AG08395 (cell line): ENCODE results near the gene SKA1.
A peak's percentile ranks its signal among the peaks of the same experiment; 100 is the strongest.

Experiments used
- DNase-seq: peaks from one replicate; pipeline ENCODE4 v3.0.0; 2012; ENCODE audit warnings: mixed read lengths, low spot score

Gene SKA1, protein sequence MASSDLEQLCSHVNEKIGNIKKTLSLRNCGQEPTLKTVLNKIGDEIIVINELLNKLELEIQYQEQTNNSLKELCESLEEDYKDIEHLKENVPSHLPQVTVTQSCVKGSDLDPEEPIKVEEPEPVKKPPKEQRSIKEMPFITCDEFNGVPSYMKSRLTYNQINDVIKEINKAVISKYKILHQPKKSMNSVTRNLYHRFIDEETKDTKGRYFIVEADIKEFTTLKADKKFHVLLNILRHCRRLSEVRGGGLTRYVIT

DNA sequence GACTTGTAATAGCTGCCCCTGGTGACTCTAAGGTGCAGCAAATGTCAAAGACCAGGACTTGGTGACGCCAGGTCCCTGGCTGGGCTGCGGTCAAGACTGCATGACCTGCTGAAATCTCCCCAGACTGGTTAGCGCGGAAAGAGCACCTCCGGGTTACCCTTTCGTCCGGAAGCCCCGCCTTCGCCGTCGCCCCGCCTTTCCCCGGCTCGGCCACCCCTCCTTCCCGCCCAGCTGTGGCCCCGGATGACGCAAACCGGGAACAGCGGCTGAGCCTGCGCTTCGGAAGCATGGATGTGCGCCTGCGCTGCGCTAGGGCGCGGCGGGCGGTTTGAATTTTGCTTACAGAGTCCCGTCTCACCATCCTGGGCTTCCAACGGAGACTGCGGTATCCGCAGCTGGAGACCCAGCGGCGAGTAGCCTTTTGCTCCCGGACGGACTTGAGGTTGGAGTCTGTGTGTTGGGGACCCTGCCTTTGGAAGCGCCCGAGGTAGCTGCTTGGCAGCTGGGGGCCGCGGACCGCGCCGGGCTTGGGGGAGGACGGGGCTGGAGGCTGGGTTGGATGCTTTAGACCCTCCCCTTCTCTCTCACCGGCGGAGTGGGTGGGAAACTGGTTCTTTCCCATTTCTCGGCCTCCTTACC lies at the start of gene SKA1:
Gene SKA1, plus strand, starts transcription at position 294 of the 639 bp plus-strand sequence. CDS start 785 bp downstream, outside the sequence.
- peak; percentile 99 for DNase-seq

DNA sequence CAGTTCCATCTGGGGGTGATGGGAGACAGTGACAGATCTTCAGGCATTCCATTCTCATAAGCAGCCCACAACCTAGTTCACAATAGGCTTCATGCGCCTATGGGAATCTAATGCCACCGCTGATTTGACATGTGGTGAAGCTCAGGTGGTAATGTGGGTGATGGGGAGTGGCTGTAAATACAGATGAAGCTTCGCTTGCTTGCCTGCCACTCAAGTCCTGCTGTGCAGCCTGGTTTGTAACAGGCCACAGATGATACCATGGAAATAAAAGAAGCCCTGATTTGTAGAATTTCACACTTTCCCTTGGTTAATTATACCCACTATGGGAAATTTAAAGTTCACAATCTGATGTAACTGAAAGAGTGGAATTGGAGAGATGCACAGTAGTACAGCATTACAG lies 46.9 kb upstream of the SKA1 start:
- DNase-seq = no peak

DNA sequence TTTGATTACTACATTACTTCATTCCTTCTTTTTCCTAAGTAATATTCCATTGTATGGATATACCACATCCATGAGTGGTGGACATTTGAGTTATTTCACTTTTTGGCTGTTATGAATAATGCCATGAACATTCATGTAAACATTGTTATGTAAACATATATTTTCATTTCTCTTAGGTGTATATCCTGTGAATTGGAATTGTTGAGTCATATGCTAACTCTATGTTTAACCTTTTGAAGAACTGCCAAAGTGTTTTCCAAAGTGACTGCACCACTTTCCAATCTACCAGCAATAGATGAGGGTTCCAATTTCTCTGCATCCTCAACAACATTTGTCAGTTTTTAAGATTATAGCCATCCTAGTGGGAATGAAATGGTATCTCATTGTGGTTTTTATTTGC lies 44.7 kb upstream of the SKA1 start:
- DNase-seq = no peak

DNA sequence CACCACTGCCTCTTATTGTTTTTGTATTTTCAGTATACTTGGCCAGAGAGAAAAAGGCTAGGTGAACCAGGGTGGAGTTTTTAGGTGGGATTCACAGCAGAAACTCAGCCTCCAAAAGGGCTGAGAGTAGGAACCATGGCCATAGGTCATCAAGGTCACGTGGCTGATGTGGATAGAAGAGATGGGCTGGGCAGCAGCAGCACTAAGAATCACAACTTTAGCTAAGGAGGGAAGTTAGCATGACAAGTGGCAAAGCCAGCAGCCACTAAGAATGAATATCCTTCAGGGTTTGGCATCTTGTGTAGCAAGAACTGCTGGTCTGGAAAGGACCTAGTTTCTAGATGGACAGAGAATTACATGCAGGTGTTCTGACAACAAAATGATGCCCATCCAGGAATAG lies 43.2 kb upstream of the SKA1 start:
- no peak for DNase-seq

DNA sequence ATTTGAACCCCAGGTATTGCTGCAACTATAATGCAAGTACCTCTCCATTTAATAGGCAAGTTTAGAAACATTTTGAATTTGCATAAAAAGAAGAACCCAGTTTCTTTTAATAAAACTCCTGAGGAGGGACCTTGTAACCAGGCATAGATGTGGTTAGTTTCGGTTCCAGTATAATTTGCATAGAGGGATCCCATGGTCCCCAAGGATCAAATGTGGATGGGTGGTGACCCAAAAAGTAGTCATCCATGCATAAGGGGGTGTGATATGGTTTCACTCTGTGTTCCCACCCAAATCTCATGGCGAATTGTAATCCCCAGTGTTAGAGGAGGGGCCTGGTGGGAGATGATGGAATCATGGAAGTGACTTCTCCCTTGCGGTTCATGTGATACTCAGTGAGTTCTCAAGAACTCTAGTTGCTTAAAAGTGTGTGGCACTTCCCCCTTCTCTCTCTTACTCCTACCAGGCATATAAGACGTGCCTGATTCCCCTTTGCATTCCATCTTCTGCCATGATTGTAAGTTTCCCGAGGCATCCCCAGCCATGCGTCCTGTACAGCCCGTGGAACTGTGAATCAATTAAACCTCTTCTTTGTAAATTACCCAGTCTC lies 40.2 kb upstream of the SKA1 start:
- DNase-seq = no peak

DNA sequence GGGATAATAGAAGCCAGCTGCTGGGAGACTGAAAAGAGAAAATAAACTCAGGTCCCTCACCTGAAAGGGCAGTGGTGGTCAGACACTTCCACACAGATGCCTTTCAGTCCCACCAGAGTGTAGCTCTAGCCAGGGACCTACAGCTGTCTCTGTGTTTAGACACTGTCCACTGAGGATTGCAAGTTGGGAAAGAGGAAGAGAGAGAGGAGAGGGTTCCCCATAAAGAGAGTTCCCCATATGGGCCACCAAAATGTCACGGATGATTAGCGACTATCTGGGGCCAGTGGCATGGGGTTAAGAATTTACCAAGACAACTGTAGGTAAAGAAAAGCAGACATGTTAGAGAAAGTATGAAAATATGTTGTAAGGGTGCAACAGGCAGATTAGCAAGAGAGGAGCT lies 36.7 kb upstream of the SKA1 start:
- DNase-seq = no peak

DNA sequence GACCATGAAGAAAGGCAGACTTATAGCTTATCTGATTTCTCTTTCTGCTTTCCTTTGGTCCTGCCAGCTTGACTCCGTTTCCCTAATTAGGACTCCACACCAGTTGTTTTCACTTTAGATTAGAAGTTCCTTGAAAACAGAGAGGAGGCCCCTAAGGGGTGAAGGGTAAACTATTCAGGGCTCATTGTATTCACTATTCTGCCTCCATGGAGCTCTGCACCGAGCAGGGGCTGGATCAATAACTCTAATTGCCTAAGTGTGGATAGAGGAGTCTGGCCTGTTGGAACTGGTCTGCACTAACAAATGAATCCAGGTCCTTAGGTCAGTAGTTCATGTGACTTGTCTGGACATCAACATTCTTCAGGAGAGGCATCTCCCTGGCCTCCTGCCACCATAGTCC lies 36.1 kb upstream of the SKA1 start:
- DNase-seq = no peak

DNA sequence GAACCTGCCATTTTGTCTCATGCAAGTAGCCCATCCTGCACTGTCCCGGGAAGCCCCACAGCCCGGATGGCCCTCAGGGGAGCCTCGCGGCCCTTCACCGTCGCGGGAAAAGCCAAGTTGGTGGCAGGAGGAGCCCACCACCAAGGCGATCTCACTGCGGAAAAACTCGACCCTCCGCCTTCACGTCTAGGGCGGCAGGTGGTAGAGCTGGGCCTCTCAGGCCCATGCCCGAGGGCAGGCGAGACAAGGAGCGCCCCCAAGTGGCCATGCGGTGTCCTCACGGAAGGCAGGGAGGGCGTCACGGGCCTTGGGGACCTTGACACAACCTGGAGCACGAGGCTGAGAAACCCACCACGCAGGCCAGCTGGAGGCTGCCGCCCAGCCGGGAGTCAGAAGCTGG lies 34.8 kb upstream of the SKA1 start:
- DNase-seq = no peak

DNA sequence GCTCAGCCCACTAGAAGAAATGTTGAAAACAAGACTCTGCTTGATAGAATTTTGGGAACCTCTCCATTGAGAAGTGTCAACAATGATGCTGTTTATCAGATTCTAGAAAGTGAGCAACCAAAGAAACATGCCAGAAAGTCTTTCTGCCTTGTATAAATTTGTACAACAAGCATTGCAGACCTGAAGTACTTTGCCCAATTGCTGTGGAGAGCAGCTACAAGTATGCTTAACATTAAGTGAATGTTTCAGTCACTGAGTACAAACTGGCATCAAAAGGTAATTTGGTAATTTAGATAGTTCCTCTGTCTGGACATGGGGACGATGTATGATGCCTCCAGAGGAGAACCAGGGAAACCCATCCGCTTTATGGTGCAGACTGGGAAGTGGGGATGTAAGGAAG lies 33.4 kb upstream of the SKA1 start:
- DNase-seq = no peak

DNA sequence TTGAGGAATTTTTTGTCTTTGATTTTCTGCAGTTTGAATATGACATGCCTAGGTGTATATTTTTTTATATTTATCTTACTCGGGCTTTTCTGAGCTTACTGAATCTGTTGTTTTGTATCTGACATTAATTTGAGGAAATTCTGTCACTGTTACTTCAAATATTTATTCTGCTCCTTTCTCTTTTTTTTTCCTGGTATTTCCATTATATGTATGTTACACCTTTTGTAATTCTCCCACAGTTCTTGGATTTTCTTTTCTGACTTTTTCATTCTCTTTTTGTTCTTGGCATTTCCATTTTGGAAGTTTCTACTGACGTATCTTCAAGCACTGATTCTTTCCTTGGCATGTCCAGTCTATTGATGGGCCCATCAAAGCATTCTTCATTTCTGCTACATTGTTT lies 24.1 kb upstream of the SKA1 start:
- no peak for DNase-seq

DNA sequence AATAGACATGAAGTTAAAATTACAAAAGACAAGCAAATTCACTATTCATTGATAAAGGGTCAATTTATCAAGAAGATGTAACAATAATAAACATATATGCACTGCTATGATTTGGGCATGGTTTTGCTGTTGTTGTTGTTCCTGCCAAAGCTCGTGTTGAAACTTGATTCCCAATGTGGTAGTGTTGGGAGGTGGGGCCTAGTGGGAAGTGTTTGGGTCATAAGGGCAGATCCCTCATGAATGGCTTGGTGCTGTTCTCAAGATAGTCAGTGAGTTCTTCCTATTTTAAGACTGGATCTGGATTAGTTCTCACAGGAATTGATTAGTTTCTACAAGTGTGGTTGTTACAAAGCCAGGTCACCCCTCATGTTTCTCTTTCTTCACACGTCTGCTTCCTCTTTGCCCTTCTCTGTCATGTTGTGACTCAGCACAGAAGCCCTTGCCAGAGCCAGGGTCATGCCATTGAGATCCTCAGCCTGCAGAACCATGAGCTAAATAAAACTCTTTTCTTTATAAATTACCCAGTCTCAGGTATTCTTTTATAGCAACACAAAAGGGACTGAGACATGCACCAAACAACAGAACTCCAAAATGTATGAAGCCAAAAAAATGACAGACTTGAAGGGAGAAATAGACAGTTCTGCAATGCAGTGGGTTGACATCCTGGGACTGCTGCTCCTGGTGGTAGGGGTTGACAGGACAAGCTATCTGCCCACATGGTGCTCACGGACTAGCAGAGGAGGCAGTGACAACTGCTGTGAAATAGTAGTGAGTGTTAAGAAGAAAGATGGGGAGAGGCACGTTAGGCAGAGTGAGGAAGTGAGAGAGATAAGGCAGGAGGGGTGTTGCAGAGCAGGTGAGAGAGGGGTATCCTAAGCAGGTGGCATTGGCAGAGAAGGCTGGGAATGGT lies 18.6 kb upstream of the SKA1 start:
- no peak for DNase-seq

DNA sequence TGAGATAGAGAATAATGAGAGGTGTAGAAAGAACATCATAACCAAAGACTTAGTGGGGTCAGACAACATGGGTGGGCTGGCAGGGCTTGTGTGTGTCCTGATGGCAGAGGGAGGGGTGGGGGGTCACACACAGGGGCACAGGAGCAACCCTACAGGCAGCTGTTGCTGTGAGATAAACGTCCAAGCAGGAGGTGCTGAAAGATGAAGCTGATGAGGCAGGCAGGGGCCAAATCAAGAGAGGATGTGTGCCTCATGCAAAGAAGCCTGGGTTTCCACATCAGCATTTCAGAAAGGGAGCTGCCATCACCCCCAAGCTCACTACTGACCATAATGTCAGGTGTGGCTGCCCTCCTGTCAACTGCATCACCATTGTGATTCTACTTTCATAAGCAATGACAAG lies 16.0 kb upstream of the SKA1 start:
- DNase-seq = no peak

DNA sequence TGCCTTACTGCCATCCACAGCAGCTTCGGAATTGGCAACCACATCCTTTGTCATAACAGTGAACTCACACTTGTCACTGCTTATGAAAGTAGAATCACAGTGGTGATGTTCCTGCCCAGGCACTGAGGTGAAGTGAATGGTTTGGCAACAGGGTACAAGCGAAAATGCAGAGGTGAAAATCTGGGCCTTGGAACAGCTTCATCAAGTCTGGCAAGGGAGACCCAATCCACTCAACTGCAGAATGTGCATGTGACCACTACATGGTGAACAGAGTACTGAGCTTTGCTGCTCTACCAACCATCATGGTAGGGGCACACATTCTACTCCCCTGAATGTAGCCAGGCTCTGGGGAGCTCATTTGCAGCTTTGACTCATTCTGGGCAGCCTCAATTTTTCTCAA lies 15.0 kb upstream of the SKA1 start:
- no peak for DNase-seq

DNA sequence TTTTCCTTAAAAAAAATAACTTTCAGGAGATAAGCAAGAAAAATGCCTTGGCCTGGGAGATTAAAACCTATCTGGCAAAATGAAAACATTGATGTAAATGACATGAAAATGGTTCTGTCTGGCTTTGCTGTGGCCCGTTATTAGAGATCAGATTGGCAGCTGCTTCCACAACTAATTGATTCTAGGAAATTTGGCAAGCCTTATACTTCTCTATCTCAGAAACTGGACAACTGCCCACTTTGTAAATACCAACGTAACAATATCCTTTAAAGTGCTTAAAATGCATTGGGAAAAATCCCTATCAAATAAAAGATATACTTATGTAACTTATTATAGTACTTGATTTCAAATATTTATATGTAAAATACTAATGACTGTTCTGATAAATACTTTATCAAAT lies 14.2 kb upstream of the SKA1 start:
- no peak for DNase-seq

DNA sequence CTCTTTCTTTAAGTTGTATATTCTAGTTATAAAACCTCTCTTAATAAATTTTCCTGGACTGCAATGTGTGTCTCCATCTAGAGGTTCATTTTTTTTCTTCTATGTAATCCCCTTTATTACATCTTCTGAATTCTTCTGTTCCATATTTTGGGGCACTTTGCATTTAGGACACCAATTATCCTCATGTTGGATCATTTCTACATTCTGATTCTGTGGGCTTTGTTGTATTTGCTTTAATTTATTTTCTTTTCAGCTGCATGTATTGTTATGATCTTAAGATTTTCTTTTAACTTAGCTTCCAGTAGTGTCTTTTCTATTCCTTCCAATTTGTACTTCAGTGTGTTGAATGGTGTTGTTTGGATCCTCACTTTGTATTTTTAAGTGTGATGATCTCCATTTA lies 5.2 kb upstream of the SKA1 start:
- no peak for DNase-seq

DNA sequence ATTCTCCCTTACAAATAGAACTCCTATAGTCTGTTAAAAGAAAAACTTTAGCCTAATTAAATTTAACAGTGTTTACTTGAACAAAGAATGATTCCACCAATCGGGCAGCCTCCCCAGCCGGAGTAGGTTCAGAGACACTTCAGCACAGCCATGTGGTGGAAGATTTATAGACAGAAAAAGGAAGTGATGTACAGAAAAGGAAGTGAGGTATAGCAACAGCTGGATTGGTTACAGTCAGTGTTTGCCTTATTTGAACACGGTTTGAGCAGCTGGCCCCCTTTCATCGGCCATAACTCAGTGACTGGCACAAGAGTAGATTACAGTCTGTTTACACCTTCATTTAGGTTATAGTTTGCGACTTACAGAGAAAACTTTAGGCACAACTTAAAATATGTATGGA lies 2.1 kb upstream of the SKA1 start:
- DNase-seq = no peak

DNA sequence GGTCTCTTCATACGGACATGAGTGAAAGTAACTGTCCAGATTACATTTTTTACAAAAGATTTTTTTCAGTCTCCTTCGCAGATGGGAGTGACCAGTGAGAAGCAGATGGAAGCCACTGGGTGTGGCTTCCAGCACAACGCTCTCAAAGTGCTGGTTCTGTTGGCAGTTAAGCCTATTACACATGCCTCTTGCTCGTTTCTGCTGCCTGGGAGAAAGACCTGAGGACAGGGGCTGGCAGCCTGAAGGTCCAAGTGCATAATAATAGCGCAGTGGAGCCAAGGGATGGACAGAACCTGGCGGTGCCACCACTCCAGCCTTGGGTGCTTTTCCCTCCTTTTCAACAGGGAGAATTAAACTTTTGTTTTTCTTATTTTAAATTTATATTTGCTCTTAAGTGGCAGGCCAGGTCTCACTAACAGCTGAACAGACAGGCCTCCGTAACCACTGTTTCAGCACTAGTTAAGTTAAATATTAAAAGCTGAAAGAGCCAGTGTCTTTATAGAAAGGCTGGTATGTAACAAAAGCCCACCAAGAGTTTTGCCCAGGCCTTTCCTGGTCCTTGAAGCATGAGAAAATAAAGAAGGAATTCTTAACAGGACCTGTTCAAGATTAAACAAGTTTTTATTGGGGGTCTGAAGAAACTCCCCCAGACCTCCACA lies 1.2 kb upstream of the SKA1 start:
- no peak for DNase-seq

DNA sequence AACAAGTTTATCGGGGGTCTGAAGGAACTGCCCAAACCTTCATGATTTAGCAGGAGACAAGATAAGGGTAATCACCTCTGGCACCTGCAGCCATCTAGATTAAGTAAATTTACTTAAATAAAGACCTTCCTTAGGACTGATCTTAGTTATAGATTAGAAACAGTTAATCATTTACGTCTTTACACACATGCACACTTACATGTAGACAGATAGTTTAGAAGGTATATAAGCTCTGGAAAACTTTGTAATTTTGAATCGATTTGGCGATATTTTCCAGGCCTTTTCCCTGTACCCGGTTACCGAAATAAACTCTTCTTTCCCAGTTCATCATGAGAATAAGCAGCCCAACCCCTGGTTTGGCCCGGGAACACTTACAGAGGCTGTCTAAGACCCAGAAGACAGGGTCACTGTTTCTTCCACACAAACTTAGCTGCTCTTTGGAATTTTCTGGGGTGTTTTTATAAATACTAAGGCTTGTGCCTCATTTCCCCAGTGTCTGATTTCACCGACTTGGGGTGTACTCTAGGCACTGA lies 560 bp upstream of the SKA1 start:
- no peak for DNase-seq

DNA sequence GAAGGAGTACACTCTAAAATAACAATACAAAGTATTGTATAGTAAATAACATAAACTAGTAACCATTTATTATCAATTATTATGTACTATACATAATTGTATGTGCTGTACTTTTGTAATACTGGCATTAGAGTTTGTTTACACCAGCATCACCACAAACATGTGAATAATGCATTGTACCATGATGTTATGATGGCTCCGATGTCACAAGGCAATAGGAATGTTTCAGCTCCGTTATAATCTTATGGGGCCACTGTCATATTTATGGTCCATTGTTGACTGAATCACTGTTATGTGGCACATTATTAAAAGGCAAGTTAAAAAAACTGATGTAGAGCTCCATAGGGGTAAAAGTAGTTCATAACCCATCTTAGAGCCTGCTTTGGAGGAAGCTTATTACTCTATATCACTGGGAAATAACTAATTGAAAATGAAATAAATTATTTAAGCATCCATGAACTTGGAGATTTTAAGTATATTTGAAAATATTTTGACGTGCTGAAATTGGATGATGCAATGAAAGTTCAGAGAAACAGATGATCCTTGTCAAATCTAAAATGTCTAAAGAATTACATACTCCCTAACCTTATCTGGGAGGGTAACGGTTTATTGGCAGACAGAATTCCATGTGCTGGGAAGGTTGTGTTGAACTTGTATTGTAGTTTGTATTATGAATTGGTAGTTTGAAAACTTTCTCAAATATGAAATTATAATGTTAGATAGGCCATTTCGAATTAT lies 2.4 kb downstream of the SKA1 start:
- DNase-seq = no peak

DNA sequence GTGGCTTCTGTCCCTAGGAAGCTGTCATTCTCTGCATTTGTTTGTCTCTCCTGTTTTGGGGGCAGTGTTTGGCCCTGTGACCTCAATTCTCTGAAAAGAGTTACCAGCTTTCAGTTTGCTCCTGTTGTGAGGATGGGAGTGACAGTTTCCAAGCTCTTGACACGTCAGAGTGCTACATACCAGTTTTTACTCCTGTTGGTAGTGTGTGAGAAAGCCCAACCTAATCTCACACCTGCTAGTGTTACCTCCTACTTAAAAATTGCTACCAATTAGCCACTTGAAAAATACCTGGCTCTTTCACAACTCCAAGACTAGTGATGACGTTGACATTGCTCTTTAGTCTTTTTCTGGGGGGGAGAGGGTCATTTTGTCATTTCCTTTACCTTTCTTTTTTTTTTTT lies 14.1 kb downstream of the SKA1 start:
- no peak for DNase-seq

DNA sequence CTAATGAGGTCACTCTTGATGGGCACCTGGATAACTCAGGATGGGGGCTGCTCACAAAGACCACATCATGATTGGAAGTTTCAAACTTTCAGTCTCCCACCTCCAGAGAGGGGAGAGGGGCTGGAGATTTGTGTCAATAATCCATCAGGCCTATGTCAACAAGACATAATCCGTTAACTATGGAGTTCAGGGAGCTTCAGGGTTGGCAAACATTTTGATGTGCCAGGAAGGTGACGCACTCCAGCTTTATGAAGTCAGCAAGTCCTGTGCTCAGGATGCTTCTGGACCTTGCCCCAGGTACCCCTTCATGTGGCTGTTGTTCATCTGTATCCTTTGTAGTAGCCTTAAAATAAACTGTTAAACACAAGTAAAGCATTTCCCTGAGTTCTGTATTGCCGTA lies 19.0 kb downstream of the SKA1 start:
- no peak for DNase-seq
